PFSK-1 (cell line): Measurements from ENCODE around the gene RIN3.

ENCODE experiments used
- POLR2AphosphoS5 ChIP-seq: IDR thresholded peaks from 2 replicates; pipeline ENCODE4 v1.6.1; 2012; ENCODE audit warnings: low read depth, mild to moderate bottlenecking, control low read depth, low read length, moderate library complexity
- SIN3A ChIP-seq: IDR thresholded peaks from 2 replicates; pipeline ENCODE4 v1.6.1; 2012; ENCODE audit warnings: mild to moderate bottlenecking, low read length, moderate library complexity, borderline replicate concordance; ENCODE audit not compliant: insufficient read depth
- TAF1 ChIP-seq: IDR thresholded peaks from 2 replicates; pipeline ENCODE4 v1.6.1; 2012; ENCODE audit warnings: low read length, control low read depth, borderline replicate concordance; ENCODE audit not compliant: insufficient read depth
- TF ChIP-seq, protein P1 (sequence below), 2 experiments: IDR thresholded peaks; 2 replicates each; pipeline versions ENCODE4 v1.6.1 to v1.8.0; 2011 to 2012; ENCODE audit warnings: low read depth in 2 of 2, low read length in 2 of 2, control low read depth in 1 of 2, inconsistent platforms in 1 of 2, mild to moderate bottlenecking in 1 of 2, moderate library complexity in 1 of 2; ENCODE audit not compliant: insufficient read depth in 1 of 2

GRCh38 chr14:92472860-92473259 lies 40.7 kb upstream of the RIN3 start:
- no peak for TF ChIP-seq SIN3A
- TF ChIP-seq, protein P1, sequence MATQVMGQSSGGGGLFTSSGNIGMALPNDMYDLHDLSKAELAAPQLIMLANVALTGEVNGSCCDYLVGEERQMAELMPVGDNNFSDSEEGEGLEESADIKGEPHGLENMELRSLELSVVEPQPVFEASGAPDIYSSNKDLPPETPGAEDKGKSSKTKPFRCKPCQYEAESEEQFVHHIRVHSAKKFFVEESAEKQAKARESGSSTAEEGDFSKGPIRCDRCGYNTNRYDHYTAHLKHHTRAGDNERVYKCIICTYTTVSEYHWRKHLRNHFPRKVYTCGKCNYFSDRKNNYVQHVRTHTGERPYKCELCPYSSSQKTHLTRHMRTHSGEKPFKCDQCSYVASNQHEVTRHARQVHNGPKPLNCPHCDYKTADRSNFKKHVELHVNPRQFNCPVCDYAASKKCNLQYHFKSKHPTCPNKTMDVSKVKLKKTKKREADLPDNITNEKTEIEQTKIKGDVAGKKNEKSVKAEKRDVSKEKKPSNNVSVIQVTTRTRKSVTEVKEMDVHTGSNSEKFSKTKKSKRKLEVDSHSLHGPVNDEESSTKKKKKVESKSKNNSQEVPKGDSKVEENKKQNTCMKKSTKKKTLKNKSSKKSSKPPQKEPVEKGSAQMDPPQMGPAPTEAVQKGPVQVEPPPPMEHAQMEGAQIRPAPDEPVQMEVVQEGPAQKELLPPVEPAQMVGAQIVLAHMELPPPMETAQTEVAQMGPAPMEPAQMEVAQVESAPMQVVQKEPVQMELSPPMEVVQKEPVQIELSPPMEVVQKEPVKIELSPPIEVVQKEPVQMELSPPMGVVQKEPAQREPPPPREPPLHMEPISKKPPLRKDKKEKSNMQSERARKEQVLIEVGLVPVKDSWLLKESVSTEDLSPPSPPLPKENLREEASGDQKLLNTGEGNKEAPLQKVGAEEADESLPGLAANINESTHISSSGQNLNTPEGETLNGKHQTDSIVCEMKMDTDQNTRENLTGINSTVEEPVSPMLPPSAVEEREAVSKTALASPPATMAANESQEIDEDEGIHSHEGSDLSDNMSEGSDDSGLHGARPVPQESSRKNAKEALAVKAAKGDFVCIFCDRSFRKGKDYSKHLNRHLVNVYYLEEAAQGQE (IDR thresholded peaks at IDR 0.05; ENCODE audit: insufficient read depth in 1 of 2, low read depth in 2 of 2, low read length in 2 of 2), result no peak
- TF ChIP-seq POLR2AphosphoS5, result no peak
- no peak for TF ChIP-seq TAF1
